Measurements from ENCODE around the gene TMEM135.
"Not testable (repeated sequence)": the region's sequence is repeated elsewhere in the genome, so short reads cannot be mapped to it uniquely, and the experiment has no call there.

TMEM135 gene
- total RNA-seq: 19.0 to 41.9 (median 20.2) reads per million in 3 experiments

- peak; percentile 87 for DNase-seq
Measured at GRCh38 chr11:87037450-87038234, at the start of gene TMEM135. Gene TMEM135, plus strand, starts transcription at chr11:87037934. Its CDS starts 112 bp downstream, at chr11:87038046.

DNA sequence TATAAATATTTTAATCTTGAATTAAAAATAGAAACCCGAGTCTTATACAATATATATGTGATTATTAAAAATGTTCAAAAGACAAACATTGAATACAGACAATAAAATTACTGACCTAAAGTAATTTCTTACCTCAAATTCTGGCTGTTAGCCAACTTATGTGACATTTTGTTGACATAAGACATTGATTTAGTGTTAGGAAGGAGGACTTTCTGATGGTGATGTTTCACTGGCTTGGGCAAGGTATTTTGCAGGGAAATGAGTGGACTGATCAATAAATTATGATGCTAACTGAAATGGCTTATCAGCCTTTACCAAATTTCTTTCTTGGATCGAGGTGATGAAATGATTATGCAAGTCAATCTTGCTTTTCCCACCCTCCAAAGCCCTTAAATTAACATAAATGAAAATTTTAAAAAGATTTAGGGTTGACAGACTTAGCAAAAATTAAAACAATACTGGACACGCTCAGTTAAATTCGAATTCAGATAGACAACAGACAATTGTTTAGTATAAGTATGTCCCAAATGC lies 49.3 kb upstream of the TMEM135 start:
- DNase-seq: no peak

- no peak for DNase-seq
Measured at GRCh38 chr11:86990031-86990430, 47.7 kb upstream of the TMEM135 start.

DNA sequence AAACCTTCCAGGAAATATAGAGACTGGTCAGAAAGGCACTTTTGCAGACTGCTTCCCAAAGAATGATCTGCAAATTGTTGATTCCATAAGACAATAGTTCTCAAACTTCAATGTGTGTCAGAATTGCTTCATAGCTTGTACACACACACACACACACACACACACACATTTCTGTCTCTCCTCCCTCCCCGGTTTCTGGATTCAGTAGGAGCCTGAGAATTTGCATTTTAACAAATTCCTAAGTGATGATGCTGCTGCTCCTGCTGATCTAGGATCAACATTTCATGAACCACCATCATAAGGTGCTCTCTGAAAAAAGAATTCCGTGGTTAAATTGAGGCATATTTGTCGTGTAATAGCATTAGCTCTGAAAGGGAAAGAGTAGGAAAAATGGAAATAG lies 47.2 kb upstream of the TMEM135 start:
- DNase-seq: no peak

- DNase-seq: no peak
Measured at GRCh38 chr11:86991341-86991740, 46.4 kb upstream of the TMEM135 start.

DNA sequence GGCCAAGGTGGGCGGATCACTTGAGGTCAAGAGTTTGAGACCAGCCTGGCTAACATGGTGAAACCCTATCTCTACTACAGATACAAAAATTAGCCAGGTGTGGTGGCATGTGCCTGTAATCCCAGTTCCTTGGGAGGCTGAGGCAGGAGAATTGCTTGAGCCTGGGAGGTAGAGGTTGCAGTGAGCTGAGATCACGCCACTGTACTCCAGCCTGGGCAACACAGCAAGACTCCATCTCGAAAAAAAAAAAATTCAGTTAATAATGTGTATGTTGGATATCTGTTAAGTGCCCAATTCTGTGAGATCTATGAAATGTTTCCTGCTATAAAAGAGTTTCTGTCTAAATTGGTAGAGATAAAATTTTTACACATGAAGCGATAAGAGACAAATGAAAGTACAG lies 45.4 kb upstream of the TMEM135 start:
- not testable (repeated sequence) for DNase-seq

DNA sequence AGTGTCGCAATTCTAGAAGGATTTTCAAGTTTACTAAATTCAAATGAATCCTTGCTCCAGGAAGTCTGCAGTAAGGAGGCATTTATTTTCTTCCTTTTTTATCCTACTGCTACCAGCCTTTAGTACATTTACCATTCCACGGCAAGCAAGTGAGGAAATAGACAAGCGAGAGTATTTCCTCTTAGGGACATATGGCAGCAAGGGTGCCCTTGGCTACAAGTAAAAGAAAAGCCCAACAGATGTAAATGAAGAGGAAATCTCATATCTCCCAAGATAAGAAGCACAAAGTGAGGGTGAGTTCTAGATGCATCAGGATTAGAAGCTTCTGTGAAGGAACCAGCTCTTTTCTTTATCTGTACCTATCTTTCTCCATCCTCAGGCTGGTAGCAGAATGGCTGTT lies 44.7 kb upstream of the TMEM135 start:
- DNase-seq: no peak

- no peak for DNase-seq
Measured at GRCh38 chr11:86996953-86997570, 40.7 kb upstream of the TMEM135 start.

DNA sequence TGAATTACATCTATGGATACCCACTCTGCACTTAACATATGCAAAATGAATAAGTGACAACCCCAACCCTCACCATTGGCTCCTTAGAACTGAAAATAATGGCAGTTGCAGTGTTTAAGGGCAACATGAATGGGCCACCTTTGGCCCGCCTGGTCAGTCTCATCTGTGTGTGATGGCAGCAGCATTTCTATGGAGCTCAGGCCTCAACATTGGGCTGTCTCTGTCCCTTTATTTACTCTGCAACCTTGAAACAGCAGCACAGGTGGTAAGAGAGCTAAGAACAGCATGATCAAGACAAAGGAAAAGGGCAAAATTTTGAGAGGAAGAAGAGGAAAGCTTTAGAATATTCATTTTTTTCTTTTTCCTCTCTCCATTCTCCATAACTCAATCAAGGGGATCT lies 38.3 kb upstream of the TMEM135 start:
- DNase-seq: no peak

DNA sequence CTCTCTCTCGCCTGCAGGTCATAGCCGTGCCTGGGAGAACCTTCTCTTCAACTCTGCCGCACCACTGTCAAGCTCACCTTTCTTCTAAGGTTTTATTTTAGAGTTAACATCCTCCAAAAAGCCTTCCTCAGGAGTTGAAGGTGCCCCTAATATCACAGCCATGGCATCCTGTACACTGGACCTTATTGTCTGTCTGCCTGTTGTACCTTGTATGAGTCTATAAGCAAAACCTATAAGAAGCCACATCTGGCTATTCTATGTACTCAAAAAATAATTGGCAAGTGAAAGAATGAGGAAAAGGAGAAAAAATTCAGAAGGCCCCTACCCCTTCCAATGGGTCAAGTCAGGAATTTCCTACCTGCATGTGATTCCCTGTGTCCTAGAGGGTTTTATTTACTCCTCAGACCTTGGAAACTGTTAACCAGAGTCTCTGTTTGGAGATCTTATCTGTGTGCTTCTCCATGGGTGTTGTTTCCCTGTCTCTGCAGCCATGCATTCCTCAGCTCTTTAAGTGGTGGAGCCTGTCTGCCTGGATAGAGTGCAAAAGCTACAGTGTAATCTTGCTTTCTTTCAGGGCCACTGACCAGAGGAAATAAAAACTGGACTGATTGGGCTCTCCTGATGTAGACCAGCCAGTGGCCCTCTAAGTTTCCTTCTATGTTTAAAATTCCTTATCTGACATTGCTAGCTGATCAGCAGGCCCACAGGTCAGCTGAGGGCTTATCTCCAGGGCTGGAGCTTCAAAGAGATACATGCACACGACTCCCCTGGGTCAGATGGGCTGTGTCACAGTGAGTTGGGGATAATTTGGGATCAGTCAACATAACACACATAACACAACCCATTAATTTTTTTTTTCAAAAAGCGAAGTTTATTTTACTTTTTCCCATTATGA lies 37.6 kb upstream of the TMEM135 start:
- DNase-seq: no peak

DNA sequence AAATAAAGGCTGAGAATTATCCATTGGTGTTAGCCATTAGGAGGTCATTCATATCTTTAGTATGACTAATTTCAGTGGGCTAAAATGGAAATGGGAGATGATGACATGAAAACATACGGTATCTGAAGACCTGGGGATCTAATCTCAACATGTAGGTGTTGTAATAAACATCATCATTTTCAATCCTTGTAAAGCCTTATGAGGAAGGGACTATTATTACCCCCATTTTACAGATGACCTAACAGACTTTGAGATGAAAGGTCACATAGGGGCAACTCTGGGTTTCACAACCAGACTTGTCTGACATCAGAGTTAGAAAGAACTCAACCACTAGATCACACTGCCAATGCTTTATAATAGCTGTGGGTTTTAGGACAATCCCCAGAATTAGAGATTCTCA lies 34.8 kb upstream of the TMEM135 start:
- DNase-seq: no peak

DNA sequence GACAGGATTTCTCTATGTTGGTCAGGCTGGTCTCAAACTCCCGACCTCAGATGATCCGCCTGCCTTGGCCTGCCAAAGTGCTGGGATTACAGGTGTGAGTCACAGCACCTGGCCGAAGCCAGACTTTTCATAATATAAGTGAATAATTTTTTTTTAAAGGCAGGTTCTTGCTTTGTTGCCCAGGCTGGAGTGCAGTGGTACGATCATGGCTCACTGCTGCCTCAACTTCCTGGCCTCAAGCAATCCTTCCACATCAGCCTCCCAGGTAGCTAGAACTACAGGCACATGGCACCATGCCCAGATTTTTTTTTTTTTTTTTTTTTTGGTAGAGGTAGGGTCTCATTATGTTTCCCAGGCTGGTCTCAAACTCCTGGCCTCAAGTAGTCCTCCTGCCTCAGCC lies 33.5 kb upstream of the TMEM135 start:
- not testable (repeated sequence) for DNase-seq

DNA sequence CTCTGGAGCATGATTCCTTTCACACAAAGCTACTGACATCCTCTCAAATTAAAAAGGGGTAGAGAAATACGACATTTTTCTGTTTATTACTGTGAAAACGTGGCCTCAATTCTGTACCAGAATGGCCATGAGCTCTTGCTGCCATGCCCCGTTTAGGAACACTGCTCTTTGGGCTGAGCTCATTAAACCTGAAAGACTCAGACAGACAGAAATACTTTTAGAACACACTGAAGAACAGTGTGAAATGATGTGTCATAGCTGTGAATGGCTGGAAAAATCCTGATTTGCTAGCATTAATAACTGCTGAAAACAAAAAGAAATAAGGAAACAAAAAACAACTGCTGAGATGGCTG lies 32.2 kb upstream of the TMEM135 start:
- DNase-seq: no peak

DNA sequence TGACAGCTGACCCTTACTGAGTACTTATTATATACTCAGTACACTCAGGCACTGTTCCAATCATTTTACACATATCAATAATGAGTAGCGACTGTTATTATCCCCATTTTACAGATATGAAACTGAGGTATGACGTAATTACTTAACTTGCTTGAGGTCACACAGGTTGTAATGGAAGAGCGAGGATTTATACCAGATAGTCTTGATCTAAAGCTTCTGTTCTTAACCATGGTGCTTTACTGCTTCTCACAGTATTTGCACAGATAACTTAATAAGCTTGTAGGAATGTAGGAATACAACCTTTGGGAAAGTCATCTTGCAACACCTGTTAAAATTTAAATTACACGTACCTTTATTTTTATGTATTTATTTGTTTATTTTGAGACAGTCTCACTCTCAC lies 31.7 kb upstream of the TMEM135 start:
- DNase-seq: no peak

DNA sequence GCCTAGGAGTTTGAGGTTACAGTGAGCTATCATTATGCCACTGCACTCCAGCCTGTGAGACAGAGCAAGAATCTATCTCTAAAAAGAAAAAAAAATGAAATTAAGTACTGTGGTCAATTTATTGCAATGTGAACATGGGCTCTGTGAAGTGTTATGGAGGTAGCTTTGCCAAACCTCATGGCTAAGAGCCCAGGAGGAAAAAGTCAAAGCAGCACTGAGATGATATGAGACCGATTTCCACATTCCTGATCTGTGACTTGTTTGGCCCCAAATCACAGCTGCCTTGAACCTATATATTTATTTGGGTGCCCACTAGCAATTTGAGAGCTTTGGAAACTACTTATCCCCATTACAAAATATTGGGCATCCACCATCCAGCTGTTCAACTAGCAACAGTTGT lies 29.8 kb upstream of the TMEM135 start:
- DNase-seq: no peak

- no peak for DNase-seq
Measured at GRCh38 chr11:87012089-87012488, 25.6 kb upstream of the TMEM135 start.

GRCh38 chr11:87012673-87013072 lies 25.1 kb upstream of the TMEM135 start:
- no peak for DNase-seq

GRCh38 chr11:87013912-87014825 lies 23.6 kb upstream of the TMEM135 start:
- no peak for DNase-seq

- no peak for DNase-seq
Measured at GRCh38 chr11:87015645-87016044, 22.1 kb upstream of the TMEM135 start.

DNA sequence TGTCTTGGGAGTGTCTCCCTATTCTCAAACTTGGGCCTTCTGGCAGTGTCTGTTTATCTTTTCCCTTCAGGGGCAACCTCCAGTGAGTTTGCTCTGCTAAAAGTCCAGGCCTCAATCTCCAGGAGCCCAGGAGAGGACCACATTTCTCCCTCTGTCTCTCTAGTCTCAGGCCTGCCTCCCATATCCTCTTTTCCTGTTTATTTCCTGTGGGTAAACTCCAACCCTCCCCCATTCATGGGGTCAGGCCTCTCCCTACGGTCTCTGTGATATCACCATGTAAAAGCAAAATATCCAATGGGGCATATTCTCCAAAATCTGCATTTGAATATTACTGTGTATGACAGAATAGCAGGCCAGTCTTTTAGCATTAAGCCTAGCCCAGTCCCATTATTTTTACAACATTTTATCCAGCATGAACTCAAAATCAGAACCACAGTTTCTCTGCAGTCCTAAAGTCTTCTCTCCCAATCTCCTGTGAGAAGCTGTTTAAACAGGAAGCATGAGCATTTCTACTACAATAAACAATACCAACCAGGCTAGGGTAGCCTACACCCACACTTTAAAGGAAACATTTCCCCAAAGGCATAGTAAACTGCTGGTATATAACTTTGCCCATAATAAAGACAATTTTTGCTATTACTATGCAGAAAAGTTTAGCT lies 18.0 kb upstream of the TMEM135 start:
- DNase-seq: no peak

GRCh38 chr11:87020336-87020735 lies 17.4 kb upstream of the TMEM135 start:
- no peak for DNase-seq

Data from central memory CD4-positive, alpha-beta T cell (primary cell).